Motor neuron (in vitro differentiated cells): ENCODE results near the gene FBXW2. TPM values are rescaled to one million over a fixed set of nuclear protein-coding genes. Genes with fewer than 3 reads are reported as not detected.

Experiments used
- ATAC-seq, 8 experiments: fragments of 200-7000 bp; cut with Tn5 transposase; replicated peaks in 6 of 8; 2 replicates each; pipeline ENCODE4 v1.8.0; 2021; ENCODE audit warnings: mild to moderate bottlenecking in 8 of 8, moderate library complexity in 8 of 8
- H3K27ac ChIP-seq, 2 donors: fragments of 250-450 bp; sonication (Bioruptor Pico); 2 replicates each; pipeline ENCODE4 v1.9.0; 2021; ENCODE audit warnings: antibody characterized with exemption in 2 of 2, mild to moderate bottlenecking in 2 of 2, moderate library complexity in 1 of 2
- H3K4me1 ChIP-seq, 2 donors: fragments of 250-450 bp; sonication (Bioruptor Pico); replicated peaks in 1 of 2; 2 replicates each; pipeline ENCODE4 v1.6.1; 2021; ENCODE audit warnings: antibody characterized with exemption in 2 of 2, mild to moderate bottlenecking in 2 of 2, moderate library complexity in 1 of 2
- H3K4me3 ChIP-seq, 5 donors: fragments of 250-450 bp; sonication (Bioruptor Pico); 2 replicates each; pipeline ENCODE4 v1.9.0; 2021; ENCODE audit warnings: antibody characterized with exemption in 5 of 5, mild to moderate bottlenecking in 5 of 5, moderate library complexity in 4 of 5
- WGBS, 10 experiments: fragments of 450-650 bp; shearing (Covaris generic); methylation state at CpG; one replicate each; pipeline ENCODE4 v1.0.0; 2022; 5-methylcytosine and 5-hydroxymethylcytosine counted together
- in situ Hi-C, 9 experiments: fragments of 400-800 bp; cut with MboI; loops; one replicate each; pipeline ENCODE4 v1.15.0; 2021; ENCODE audit warnings: low sequenced_read_pairs in 9 of 9, low pct_unique_long_range_greater_than_20kb in 2 of 9; ENCODE audit not compliant: unreplicated experiment in 9 of 9
- total RNA-seq, 8 experiments: library from RNA; unstranded; fragments of 300-600 nt; gene quantifications; 2 replicates each; pipeline versions ENCODE4 v1.2.3 to v1.2.4, GENCODE V29; 2022

The FBXW2 gene
- 10 to 100 TPM; 13.7 to 72.2 (median 25.4) TPM for total RNA-seq

GRCh38 chr9:120792898-120793765 lies at the start of gene FBXW2:
FBXW2 (minus strand) TSS chr9:120793416; CDS start chr9:120788258, 5,158 bp downstream.
- H3K4me3 ChIP-seq: peak within 1 kb of the TSS; percentile 63 to 92 (median 77)
- peaks cover 12 to 13% of the 10 kb centered on the region in 2 donors for H3K4me1 ChIP-seq
- WGBS, 10 experiments: 0 to 1% (median 0%) methylated on average over 1 to 15 of the region's 72 CpGs
- peak; percentile 95 to 99 (median 98) for ATAC-seq
- in situ Hi-C loops: loop anchor here in 1 of 9 experiments (25.0 kb wide), 1 partner anchor 144 kb away; the partner anchor contains the start of gene TRAF1
- H3K27ac ChIP-seq: peak within 1 kb of the TSS; percentile 76 to 91

GRCh38 chr9:120841930-120842684 lies 48.9 kb upstream of the FBXW2 start:
- peak; percentile 3 to 17 (median 6) for ATAC-seq
- in situ Hi-C loops: no loop called here
- Histone ChIP-seq H3K4me1 (peaks cover 12 to 18% of the 10 kb centered on the region in 2 donors), H3K4me3 (peak overlapping the region; percentile 52 to 78 (median 69)), H3K27ac (peak overlapping the region; percentile 96 to 97)
- WGBS, 10 experiments: 0 to 29% (median 9%) methylated on average over 4 to 17 of the region's 18 CpGs; no CpG with 5 or more reads in 2 of the 10 experiments

- Histone ChIP-seq H3K4me3 (no peak overlapping the region), H3K4me1 (peaks cover 12 to 18% of the 10 kb centered on the region in 2 donors), H3K27ac (no peak overlapping the region)
- ATAC-seq: no peak
- in situ Hi-C loops: no loop called here
- WGBS, 10 experiments: 17 to 100% (median 68%) methylated on average over 1 to 2 of the region's 2 CpGs; no CpG with 5 or more reads in 2 of the 10 experiments
Observed at GRCh38 chr9:120839146-120839545, 45.9 kb upstream of the FBXW2 start.

- Histone ChIP-seq H3K4me1 (peaks cover 11 to 12% of the 10 kb centered on the region in 2 donors), H3K27ac (no peak overlapping the region), H3K4me3 (no peak overlapping the region)
- 64 to 100% (median 89%) methylated on average over 2 to 3 of the region's 3 CpGs; no CpG with 5 or more reads in 4 of the 10 experiments for WGBS, 10 experiments
- no peak for ATAC-seq
- in situ Hi-C loops: no loop called here
Observed at GRCh38 chr9:120837921-120838320, 44.7 kb upstream of the FBXW2 start.

- in situ Hi-C loops: no loop called here
- ATAC-seq: peak in 6 of 8 experiments; percentile 15 to 70 (median 28)
- no peak overlapping the region for H3K4me3 ChIP-seq
- peak overlapping the region in 1 of 2 donors; percentile 55 for H3K27ac ChIP-seq
- H3K4me1 ChIP-seq: peaks cover 0 to under 1% of the 10 kb centered on the region in 2 donors
- WGBS, 10 experiments: 72 to 100% (median 85%) methylated on average over 1 to 6 of the region's 7 CpGs; no CpG with 5 or more reads in 3 of the 10 experiments
Observed at GRCh38 chr9:120833325-120833724, 40.1 kb upstream of the FBXW2 start.

GRCh38 chr9:120832807-120833206 lies 39.6 kb upstream of the FBXW2 start:
- Histone ChIP-seq H3K27ac (no peak overlapping the region), H3K4me1 (no peaks in the 10 kb centered on the region), H3K4me3 (no peak overlapping the region)
- peak in 4 of 8 experiments; percentile 33 to 90 (median 64) for ATAC-seq
- in situ Hi-C loops: no loop called here

- in situ Hi-C loops: no loop called here
- ATAC-seq: no peak
- no peaks in the 10 kb centered on the region for H3K4me1 ChIP-seq
- no peak overlapping the region for H3K27ac ChIP-seq
- whole genome bisulfite sequencing, 10 experiments: 88 to 100% (median 100%) methylated on average over 1 to 3 of the region's 3 CpGs; no CpG with 5 or more reads in 5 of the 10 experiments
- no peak overlapping the region for H3K4me3 ChIP-seq
Observed at GRCh38 chr9:120830865-120831264, 37.6 kb upstream of the FBXW2 start.

- 53 to 100% (median 92%) methylated on average over 2 to 3 of the region's 3 CpGs; no CpG with 5 or more reads in 2 of the 10 experiments for WGBS, 10 experiments
Observed at GRCh38 chr9:120830151-120830550, 36.9 kb upstream of the FBXW2 start.

GRCh38 chr9:120829650-120830049 lies 36.4 kb upstream of the FBXW2 start:
- ATAC-seq: no peak
- 100% methylated on average over 1 of the region's 1 CpG; no CpG with 5 or more reads in 7 of the 10 experiments for WGBS, 10 experiments
- no peak overlapping the region for H3K27ac ChIP-seq
- H3K4me3 ChIP-seq: no peak overlapping the region
- H3K4me1 ChIP-seq: no peaks in the 10 kb centered on the region
- in situ Hi-C loops: no loop called here

More at GRCh38 chr9:120830151-120830550, 36.9 kb upstream of the FBXW2 start:
- Histone ChIP-seq H3K27ac (no peak overlapping the region), H3K4me1 (no peaks in the 10 kb centered on the region), H3K4me3 (no peak overlapping the region)
- in situ Hi-C loops: no loop called here
- ATAC-seq: no peak

- no peak overlapping the region for H3K27ac ChIP-seq
- 83 to 100% (median 93%) methylated on average over 1 to 4 of the region's 4 CpGs for WGBS, 10 experiments
- in situ Hi-C loops: no loop called here
- no peaks in the 10 kb centered on the region for H3K4me1 ChIP-seq
- no peak overlapping the region for H3K4me3 ChIP-seq
- ATAC-seq: no peak
Observed at GRCh38 chr9:120820095-120820494, 26.9 kb upstream of the FBXW2 start.

- H3K4me1 ChIP-seq: no peaks in the 10 kb centered on the region
- ATAC-seq: no peak
- in situ Hi-C loops: no loop called here
- no peak overlapping the region for H3K27ac ChIP-seq
- H3K4me3 ChIP-seq: no peak overlapping the region
- 67 to 100% (median 100%) methylated on average over 1 of the region's 1 CpG; no CpG with 5 or more reads in 1 of the 10 experiments for WGBS, 10 experiments
Observed at GRCh38 chr9:120818595-120818994, 25.4 kb upstream of the FBXW2 start.

GRCh38 chr9:120815075-120815474 lies 21.9 kb upstream of the FBXW2 start:
- Histone ChIP-seq H3K27ac (no peak overlapping the region), H3K4me1 (no peaks in the 10 kb centered on the region), H3K4me3 (no peak overlapping the region)
- WGBS, 10 experiments: 90 to 100% (median 99%) methylated on average over 1 to 4 of the region's 4 CpGs
- in situ Hi-C loops: no loop called here
- no peak for ATAC-seq

- no peak for ATAC-seq
- no peaks in the 10 kb centered on the region for H3K4me1 ChIP-seq
- no peak overlapping the region for H3K27ac ChIP-seq
- in situ Hi-C loops: no loop called here
- no peak overlapping the region for H3K4me3 ChIP-seq
Observed at GRCh38 chr9:120808931-120809330, 15.7 kb upstream of the FBXW2 start.
